Measurements from ENCODE around the gene FOXN4. TPM values are rescaled to one million over a fixed set of nuclear protein-coding genes. Genes with fewer than 3 reads are reported as not detected.

FOXN4 gene
- total and polyA plus RNA-seq, 2 of the 13 experiments (the other 11 are each of a cell fraction or from before 2014, with no cell fraction given): 0.11 TPM; not detected in 1

- TF ChIP-seq ZNF362 (CRISPR knock-in tag; IDR thresholded peaks at IDR 0.05; ENCODE audit: borderline replicate concordance): 0 out of 2 replicates have a peak, but pooled peaks have one; percentile 22
- no peak for TF ChIP-seq ZBTB46 (CRISPR knock-in tag; IDR thresholded peaks at IDR 0.05; ENCODE audit: borderline replicate concordance)
- TF ChIP-seq FOXP1 (IDR thresholded peaks at IDR 0.05): no peak
- TF ChIP-seq FOXP1 (CRISPR knock-in tag; IDR thresholded peaks at IDR 0.05): peak; percentile 85
- 0 out of 2 replicates have a peak, but pooled peaks have one; percentile 46 for TF ChIP-seq ZNF563 (CRISPR knock-in tag; IDR thresholded peaks at IDR 0.05)
- no peak for TF ChIP-seq HOXD1 (CRISPR knock-in tag; IDR thresholded peaks at IDR 0.05)
- 0 out of 2 replicates have a peak, but pooled peaks have one; percentile 31 for TF ChIP-seq POGK (CRISPR knock-in tag; conservative IDR thresholded peaks at IDR 0.05)
- no peak for TF ChIP-seq ZNF629 (CRISPR knock-in tag; conservative IDR thresholded peaks at IDR 0.05)
- no peak for TF ChIP-seq ZNF121 (CRISPR knock-in tag; IDR thresholded peaks at IDR 0.05)
- TF ChIP-seq ZBTB1 (CRISPR knock-in tag; IDR thresholded peaks at IDR 0.05; ENCODE audit: borderline replicate concordance): no peak
- TF ChIP-seq HIVEP1 (CRISPR knock-in tag; IDR thresholded peaks at IDR 0.05): peak; percentile 76; the same call in 1 of the 2 replicates
- no peak for TF ChIP-seq ZNF513 (CRISPR knock-in tag; conservative IDR thresholded peaks at IDR 0.05)
- TF ChIP-seq ZSCAN29 (CRISPR knock-in tag; conservative IDR thresholded peaks at IDR 0.05): no peak
- TF ChIP-seq ZNF331 (CRISPR knock-in tag; IDR thresholded peaks at IDR 0.05): 0 out of 2 replicates have a peak, but pooled peaks have one; percentile 39
- TF ChIP-seq SPEN (CRISPR knock-in tag; IDR thresholded peaks at IDR 0.05; ENCODE audit: low read depth): no peak
- no peak for TF ChIP-seq TAF15 (IDR thresholded peaks at IDR 0.05; ENCODE audit: low read depth, low read length, poor library complexity, severe bottlenecking)
- TF ChIP-seq ZFAT (CRISPR knock-in tag; conservative IDR thresholded peaks at IDR 0.05): no peak
- peak; percentile 78; the same call in 1 of the 2 replicates for TF ChIP-seq PITX1 (CRISPR knock-in tag; IDR thresholded peaks at IDR 0.05)
- TF ChIP-seq TFDP1 (CRISPR knock-in tag; IDR thresholded peaks at IDR 0.05; ENCODE audit: borderline replicate concordance): no peak
- TF ChIP-seq GLMP (CRISPR knock-in tag; IDR thresholded peaks at IDR 0.05; ENCODE audit: borderline replicate concordance): no peak
- TF ChIP-seq ELF1 (CRISPR knock-in tag; IDR thresholded peaks at IDR 0.05): 0 out of 2 replicates have a peak, but pooled peaks have one; percentile 19
- peak; percentile 91 for TF ChIP-seq FOXA3 (CRISPR knock-in tag; IDR thresholded peaks at IDR 0.05)
- no peak for TF ChIP-seq SCMH1 (CRISPR knock-in tag; IDR thresholded peaks at IDR 0.05; ENCODE audit: borderline replicate concordance)
These were observed 2.0 kb downstream of the FOXN4 start (continued) for GRCh38 chr12:109307051-109307450.
